Astrocyte (in vitro differentiated cells and primary cell): ENCODE measurements around the gene TTYH1. TPM values are rescaled to one million over a fixed set of nuclear protein-coding genes. Genes with fewer than 3 reads are reported as not detected.

Experiments used
- DNase-seq: peaks from one replicate; pipeline ENCODE4 v3.0.0-alpha.2; 2010; ENCODE audit warnings: low read depth
- FAIRE-seq: peaks from 2 replicates; lab custom pipeline; 2011; peaks lifted over from hg19 to GRCh38; lab: Jason Lieb, UNC
- H2AFZ ChIP-seq: 2 replicates; pipeline ENCODE4 v1.6.0; 2012; ENCODE audit warnings: low read depth, low read length, inconsistent platforms
- H3K27ac ChIP-seq: 2 replicates; pipeline ENCODE4 v1.5.1; 2011; ENCODE audit warnings: low read depth, low read length, inconsistent platforms
- H3K27me3 ChIP-seq: 2 replicates; pipeline ENCODE4 v1.6.0; 2011; ENCODE audit warnings: low read length, inconsistent platforms; ENCODE audit not compliant: insufficient read depth
- H3K36me3 ChIP-seq: 2 replicates; pipeline ENCODE4 v1.5.1; 2011; ENCODE audit warnings: low read length, inconsistent platforms; ENCODE audit not compliant: insufficient read depth
- H3K4me1 ChIP-seq: 2 replicates; pipeline ENCODE4 v1.5.1; 2011; ENCODE audit warnings: low read length, inconsistent platforms; ENCODE audit not compliant: insufficient read depth
- H3K4me2 ChIP-seq: 2 replicates; pipeline ENCODE4 v1.6.0; 2012; ENCODE audit warnings: low read length, inconsistent platforms
- H3K4me3 ChIP-seq: 2 replicates; pipeline ENCODE4 v1.5.1; 2011; ENCODE audit warnings: low read depth, mild to moderate bottlenecking, low read length, inconsistent platforms; ENCODE audit not compliant: insufficient read depth
- H3K79me2 ChIP-seq: 2 replicates; pipeline ENCODE4 v1.6.0; 2012; ENCODE audit warnings: mild to moderate bottlenecking, low read length, inconsistent platforms; ENCODE audit not compliant: insufficient read depth
- H3K9ac ChIP-seq: 2 replicates; pipeline ENCODE4 v1.6.0; 2012; ENCODE audit warnings: mild to moderate bottlenecking, low read length, inconsistent platforms
- H3K9me3 ChIP-seq: 2 replicates; pipeline ENCODE4 v1.5.1; 2012; ENCODE audit warnings: low read depth, mild to moderate bottlenecking, low read length, inconsistent platforms; ENCODE audit not compliant: insufficient read depth
- H4K20me1 ChIP-seq: 2 replicates; pipeline ENCODE4 v1.6.0; 2012; ENCODE audit warnings: low read length, inconsistent platforms; ENCODE audit not compliant: insufficient read depth
- H3K27ac Mint-ChIP-seq: one replicate; pipeline ENCODE4 v1.8.0; 2021; ENCODE audit warnings: mild to moderate bottlenecking, mixed read lengths; ENCODE audit not compliant: unreplicated experiment
- H3K27me3 Mint-ChIP-seq: one replicate; pipeline ENCODE4 v1.8.0; 2021; ENCODE audit warnings: low read depth, mixed read lengths; ENCODE audit not compliant: unreplicated experiment
- H3K36me3 Mint-ChIP-seq: one replicate; pipeline ENCODE4 v1.8.0; 2021; ENCODE audit warnings: low read depth, mixed read lengths; ENCODE audit not compliant: unreplicated experiment
- H3K4me1 Mint-ChIP-seq: one replicate; pipeline ENCODE4 v1.8.0; 2021; ENCODE audit warnings: low read depth, mixed read lengths; ENCODE audit not compliant: unreplicated experiment
- H3K4me3 Mint-ChIP-seq: one replicate; pipeline ENCODE4 v1.8.0; 2021; ENCODE audit warnings: mild to moderate bottlenecking, moderate library complexity, mixed read lengths; ENCODE audit not compliant: unreplicated experiment
- H3K9me3 Mint-ChIP-seq: one replicate; pipeline ENCODE4 v1.8.0; 2021; ENCODE audit warnings: mild to moderate bottlenecking, mixed read lengths; ENCODE audit not compliant: unreplicated experiment
- EZH2 ChIP-seq: IDR thresholded peaks from 2 replicates; pipeline ENCODE4 v1.6.1; 2012; ENCODE audit warnings: mild to moderate bottlenecking, low read length, inconsistent platforms; ENCODE audit not compliant: insufficient read depth
- total RNA-seq: library from RNA; stranded (reverse); gene quantifications from 2 replicates; pipeline ENCODE4 v1.2.1, GENCODE V29; 2021
- TF ChIP-seq, protein P1 (sequence below): IDR thresholded peaks from 2 replicates; pipeline ENCODE4 v1.5.1; 2011; ENCODE audit warnings: low read depth, mild to moderate bottlenecking, inconsistent platforms, low read length, moderate library complexity; ENCODE audit not compliant: insufficient read depth

The TTYH1 gene
- total RNA-seq, 1 donor from 2014 or later: 8.4 TPM

DNA sequence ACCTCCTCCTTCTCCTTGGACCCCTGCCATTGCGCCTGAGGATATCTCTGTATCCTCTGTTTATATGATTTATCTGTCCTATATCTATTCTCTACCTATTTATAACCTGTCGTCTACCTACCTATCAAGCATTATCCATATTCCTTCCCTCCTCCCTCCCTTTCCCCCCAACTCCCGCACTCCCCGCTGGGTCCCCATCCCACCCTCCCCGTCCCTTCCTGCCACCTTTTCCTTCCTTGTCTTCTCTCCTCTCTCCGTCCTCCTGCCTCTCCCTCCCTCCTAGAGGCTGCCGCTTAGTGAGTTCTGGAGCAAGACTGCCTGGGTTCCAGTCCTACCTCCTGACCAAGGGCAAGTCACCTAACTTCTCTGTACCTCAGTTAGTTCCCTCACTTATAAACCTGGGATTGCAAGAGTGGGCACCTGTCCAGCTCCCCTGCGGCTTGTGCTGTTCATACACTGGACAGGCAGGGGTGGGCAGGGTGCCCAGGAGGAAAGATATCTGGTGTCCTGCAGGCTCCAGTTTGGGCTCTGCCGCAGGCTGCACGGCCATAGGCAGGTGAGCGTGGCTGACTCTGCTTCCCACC lies 16.1 kb downstream of the TTYH1 start:
- Histone ChIP-seq H3K27ac (no peak overlapping the region), H3K9me3 (no peaks in the 10 kb centered on the region), H4K20me1 (peaks cover 39% of the 10 kb centered on the region), H3K4me3 (no peak overlapping the region), H3K36me3 (no peaks in the 10 kb centered on the region), H3K79me2 (no peaks in the 10 kb centered on the region), H3K27me3 (no peaks in the 10 kb centered on the region), H3K9ac (no peak overlapping the region), H3K4me2 (peak overlapping the region; percentile 39), H2AFZ (no peak overlapping the region), H3K4me1 (peaks cover 2% of the 10 kb centered on the region)
- H3K9me3 Mint-ChIP-seq: no peaks in the 10 kb centered on the region
- peaks cover 5% of the 10 kb centered on the region for H3K4me1 Mint-ChIP-seq
- DNase-seq (peak; percentile 31), FAIRE-seq (no peak)
- no peak for TF ChIP-seq EZH2
- TF ChIP-seq, protein P1, sequence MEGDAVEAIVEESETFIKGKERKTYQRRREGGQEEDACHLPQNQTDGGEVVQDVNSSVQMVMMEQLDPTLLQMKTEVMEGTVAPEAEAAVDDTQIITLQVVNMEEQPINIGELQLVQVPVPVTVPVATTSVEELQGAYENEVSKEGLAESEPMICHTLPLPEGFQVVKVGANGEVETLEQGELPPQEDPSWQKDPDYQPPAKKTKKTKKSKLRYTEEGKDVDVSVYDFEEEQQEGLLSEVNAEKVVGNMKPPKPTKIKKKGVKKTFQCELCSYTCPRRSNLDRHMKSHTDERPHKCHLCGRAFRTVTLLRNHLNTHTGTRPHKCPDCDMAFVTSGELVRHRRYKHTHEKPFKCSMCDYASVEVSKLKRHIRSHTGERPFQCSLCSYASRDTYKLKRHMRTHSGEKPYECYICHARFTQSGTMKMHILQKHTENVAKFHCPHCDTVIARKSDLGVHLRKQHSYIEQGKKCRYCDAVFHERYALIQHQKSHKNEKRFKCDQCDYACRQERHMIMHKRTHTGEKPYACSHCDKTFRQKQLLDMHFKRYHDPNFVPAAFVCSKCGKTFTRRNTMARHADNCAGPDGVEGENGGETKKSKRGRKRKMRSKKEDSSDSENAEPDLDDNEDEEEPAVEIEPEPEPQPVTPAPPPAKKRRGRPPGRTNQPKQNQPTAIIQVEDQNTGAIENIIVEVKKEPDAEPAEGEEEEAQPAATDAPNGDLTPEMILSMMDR: no peak
- H3K27ac Mint-ChIP-seq: no peak overlapping the region
- H3K36me3 Mint-ChIP-seq: peaks cover 3% of the 10 kb centered on the region
- no peaks in the 10 kb centered on the region for H3K27me3 Mint-ChIP-seq
- no peak overlapping the region for H3K4me3 Mint-ChIP-seq

DNA sequence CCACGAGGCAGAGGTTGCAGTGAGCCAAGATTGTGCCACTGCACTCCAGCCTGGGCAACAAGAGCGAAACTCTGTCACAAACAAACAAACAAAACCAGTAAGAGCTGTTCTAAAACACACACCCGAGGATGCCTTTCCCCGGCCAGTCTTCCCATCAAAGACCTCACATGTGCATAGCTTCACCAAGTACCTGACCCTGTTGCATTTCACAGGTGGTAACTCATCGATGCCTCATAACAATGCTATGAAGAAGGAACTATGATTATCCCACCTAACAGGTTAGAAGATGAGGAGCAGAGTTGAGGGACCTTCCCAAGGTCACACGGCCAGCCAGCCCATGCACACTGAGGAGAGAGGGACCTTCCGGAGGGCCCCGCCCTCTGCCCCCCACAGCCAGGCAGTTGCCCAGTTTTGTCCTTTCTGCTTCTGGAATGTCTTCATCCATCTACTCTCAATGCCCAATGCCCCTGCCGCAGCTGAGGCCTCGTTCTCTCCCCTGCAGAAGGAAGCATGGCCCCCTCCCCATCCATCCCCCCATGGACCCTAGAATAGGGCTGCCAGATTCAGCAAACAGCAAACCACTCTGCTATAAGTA lies 17.0 kb downstream of the TTYH1 start:
- Mint-ChIP-seq H3K36me3 (peaks cover 4% of the 10 kb centered on the region), H3K4me1 (peaks cover 8% of the 10 kb centered on the region), H3K9me3 (no peaks in the 10 kb centered on the region), H3K27me3 (no peaks in the 10 kb centered on the region), H3K4me3 (no peak overlapping the region), H3K27ac (peak overlapping the region; percentile 5)
- Histone ChIP-seq H3K9me3 (no peaks in the 10 kb centered on the region), H3K27me3 (no peaks in the 10 kb centered on the region), H3K9ac (no peak overlapping the region), H4K20me1 (peaks cover 45% of the 10 kb centered on the region), H3K27ac (no peak overlapping the region), H2AFZ (no peak overlapping the region), H3K36me3 (no peaks in the 10 kb centered on the region), H3K79me2 (no peaks in the 10 kb centered on the region), H3K4me2 (no peak overlapping the region), H3K4me1 (peaks cover 4% of the 10 kb centered on the region), H3K4me3 (no peak overlapping the region)
- DNase-seq: no peak
- no peak for TF ChIP-seq EZH2
- TF ChIP-seq, protein P1: no peak
- FAIRE-seq: no peak

DNA sequence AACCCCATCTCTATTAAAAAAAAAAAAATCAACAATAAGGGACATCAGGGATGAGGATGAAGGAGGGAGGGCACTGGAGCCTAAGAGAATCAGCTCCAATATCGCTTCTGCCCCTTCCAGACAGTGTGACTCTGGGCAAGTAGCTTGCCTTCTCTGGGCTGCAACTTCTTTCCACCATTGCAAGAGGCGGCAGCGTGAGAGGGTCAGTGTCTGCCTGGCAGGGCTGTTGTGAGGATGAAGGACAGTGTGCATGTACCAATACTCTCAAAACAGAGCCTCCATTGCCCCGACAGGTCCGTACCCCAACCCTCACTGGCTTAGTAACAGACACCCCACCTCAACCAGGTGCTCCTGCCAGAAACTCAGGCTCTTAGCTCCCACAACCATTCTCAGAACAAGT lies 18.4 kb downstream of the TTYH1 start:
- Mint-ChIP-seq H3K9me3 (no peaks in the 10 kb centered on the region), H3K4me1 (peaks cover 8% of the 10 kb centered on the region)
- H3K27ac ChIP-seq: no peak overlapping the region

More for the DNA sequence above, 18.4 kb downstream of the TTYH1 start:
- no peak overlapping the region for H3K4me3 ChIP-seq
- H3K27me3 Mint-ChIP-seq: no peaks in the 10 kb centered on the region
- no peak for DNase-seq
- peaks cover 50% of the 10 kb centered on the region for H4K20me1 ChIP-seq
- H3K4me2 ChIP-seq: no peak overlapping the region
- no peak overlapping the region for H3K9ac ChIP-seq
- no peak for FAIRE-seq
- H3K4me3 Mint-ChIP-seq: no peak overlapping the region
- H3K9me3 ChIP-seq: no peaks in the 10 kb centered on the region
- no peaks in the 10 kb centered on the region for H3K79me2 ChIP-seq
- no peak overlapping the region for H2AFZ ChIP-seq
- H3K36me3 Mint-ChIP-seq: peaks cover 6% of the 10 kb centered on the region
- H3K27ac Mint-ChIP-seq: no peak overlapping the region
- H3K27me3 ChIP-seq: no peaks in the 10 kb centered on the region
- H3K36me3 ChIP-seq: no peaks in the 10 kb centered on the region
- TF ChIP-seq, protein P1: no peak
- no peak for TF ChIP-seq EZH2
- peaks cover 4% of the 10 kb centered on the region for H3K4me1 ChIP-seq
